Hematopoietic multipotent progenitor cell (in vitro differentiated cells): ENCODE measurements around the gene PPP3R1. TPM values are rescaled to one million over a fixed set of nuclear protein-coding genes. Genes with fewer than 3 reads are reported as not detected.

ENCODE experiments used
- DNase-seq, 3 donors: peaks; one replicate each; pipeline ENCODE4 v3.0.0-alpha.2; 2011 to 2015; ENCODE audit warnings: low read depth in 2 of 3, low spot score in 2 of 3
- total RNA-seq: library from RNA; depleted of rRNA; stranded (reverse); fragments of >200 nt; gene quantifications from one replicate; pipeline ENCODE4 v1.2.3, GENCODE V29; 2012

PPP3R1 gene
- total RNA-seq, 1 donor = 18.0 TPM

DNA sequence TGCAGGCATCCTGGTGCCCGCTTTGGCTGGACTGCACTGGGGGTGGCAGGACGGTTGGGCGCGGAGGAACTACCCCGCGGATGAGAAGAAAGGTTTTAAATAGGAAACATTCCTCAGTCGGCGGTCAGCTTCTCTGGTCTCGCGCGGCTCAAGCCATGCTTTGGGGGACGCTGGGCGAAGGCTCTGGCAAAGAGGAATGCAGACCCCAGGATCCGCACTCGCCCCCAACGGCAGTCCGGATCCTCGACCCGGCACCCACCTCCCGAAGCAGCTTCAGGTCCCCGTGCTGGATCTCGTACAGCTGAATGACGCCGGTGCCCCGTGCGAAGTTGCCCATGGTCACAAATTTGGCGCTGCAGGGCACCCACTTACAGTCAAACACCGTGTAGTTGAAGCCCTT, 95.3 kb downstream of the PPP3R1 start:
- no peak for DNase-seq

DNA sequence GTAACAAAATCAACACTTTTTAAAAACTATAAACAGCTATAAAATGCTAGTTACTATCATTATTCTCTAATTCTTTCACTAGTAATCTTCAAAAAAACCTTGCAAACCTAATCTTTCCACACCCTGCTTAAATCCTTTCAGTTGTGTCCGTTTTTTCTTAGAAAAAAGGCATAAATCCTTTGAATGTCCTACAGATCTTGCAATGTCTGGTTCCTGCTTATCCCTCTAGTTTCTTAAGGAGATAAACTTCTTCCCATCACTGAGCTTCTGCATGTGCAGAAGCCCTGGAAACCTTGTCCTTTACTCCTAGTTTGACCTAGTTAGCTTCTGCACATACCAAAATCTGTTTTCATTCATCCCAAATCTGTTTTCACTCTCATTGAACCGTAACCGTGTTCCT, 95.9 kb downstream of the PPP3R1 start:
- no peak for DNase-seq

DNA sequence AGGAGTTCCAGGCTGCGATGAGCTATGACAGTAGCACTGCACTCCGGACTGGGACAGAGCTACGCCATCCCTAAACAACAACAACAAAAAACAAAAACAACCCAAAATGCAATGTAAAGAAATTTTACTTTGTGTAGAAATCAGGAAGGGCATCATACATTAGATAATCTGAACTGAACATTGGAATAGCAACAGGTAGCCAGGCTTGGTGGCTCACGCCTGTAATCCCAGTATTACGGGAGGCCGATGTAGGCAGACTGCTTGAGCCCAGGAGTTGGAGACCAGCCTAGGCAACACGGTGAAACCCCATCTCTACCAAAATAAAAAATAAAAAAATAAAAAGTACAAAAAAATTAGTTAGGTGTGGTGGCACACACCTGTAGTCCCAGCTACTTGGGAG, 96.7 kb downstream of the PPP3R1 start:
- no peak for DNase-seq

- peak in 1 of 3 donors; percentile 26 for DNase-seq
Observed at GRCh38 chr2:68152681-68153347, 99.5 kb downstream of the PPP3R1 start.

GRCh38 chr2:68151037-68151436, 101.3 kb downstream of the PPP3R1 start:
- no peak for DNase-seq

DNA sequence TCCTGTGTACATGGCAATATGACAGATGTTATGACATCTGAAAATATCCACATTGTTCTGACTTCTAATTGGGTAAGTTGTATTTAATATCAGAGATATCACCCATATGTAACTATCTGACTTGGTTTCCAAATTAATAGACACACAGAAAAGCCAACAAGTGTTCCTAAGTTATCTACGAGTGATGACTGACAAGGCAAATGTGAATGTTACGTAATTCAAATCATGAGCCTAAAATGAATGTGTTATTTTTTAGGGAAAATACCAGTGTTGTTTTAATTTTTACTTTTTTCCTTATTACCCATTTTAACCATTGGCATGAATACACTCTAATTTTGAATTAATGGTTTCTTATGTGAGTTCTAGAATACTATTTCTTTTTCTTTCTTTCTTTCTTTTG, 110.5 kb downstream of the PPP3R1 start:
- DNase-seq = no peak

DNA sequence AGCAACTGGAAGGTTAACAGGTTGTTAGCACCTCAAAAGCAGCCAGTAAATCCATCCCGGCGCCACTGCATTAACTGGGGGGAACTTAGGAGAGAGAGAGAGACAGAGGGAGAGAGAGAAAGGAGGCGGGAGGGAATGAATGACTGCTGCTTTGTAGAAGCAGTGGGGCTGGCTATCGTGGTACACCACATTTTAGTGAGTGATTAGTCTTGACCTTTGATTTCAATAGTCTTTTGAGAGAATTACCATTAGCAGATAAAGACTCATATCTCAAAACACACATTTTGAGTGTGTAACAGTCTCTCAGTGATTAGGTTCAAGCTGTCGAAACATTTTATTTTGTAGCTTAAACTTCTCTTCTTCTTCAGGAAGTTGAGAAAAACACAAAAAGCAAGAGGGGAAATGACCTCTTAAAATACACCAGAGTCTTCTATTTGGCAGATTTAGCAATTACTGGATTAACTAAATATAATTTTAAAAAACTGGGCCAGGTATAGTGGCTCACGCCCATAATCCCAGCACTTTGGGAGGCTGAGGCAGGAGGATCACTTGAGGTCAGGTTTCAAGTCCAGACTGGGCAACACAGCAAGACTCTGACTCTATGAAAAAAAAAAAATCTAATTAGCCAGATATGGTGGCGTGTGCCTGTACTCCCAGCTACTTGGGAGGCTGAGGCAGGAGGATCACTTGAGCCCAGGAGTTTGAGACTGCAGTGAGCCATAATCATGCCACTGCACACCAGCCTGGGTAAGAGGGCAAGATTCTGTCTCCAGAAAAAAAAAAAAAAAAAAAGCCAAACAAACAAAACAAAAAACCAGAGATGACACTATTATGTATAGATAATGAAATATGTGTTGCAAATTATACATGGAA, 116.6 kb downstream of the PPP3R1 start:
- DNase-seq = peak in 2 of 3 donors; percentile 44 to 65

DNA sequence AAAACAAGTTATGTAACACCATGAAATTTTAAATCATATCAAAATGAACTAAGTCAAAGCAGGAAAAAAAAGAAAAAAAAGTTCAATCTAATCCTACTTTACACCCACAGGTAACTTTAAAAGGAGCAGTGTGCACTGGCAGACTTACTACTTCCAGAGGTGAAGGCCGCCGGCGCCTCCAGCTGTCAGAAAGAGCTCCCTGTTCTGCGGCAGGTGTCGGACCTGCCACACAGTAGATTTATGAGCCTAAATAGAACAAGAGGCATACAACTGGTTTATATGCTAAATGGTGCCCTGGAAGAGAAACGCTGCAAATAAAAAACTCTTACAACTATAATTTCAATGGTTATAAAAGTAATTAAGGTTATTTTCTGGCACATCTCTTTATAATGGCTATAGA, 117.8 kb downstream of the PPP3R1 start:
- DNase-seq = peak in 1 of 3 donors; percentile 11

- DNase-seq = no peak
Observed at GRCh38 chr2:68134120-68134519, 118.2 kb downstream of the PPP3R1 start.

Other genes with a start within 250 kb of the PPP3R1 start
- gene C1D, start 189.5 kb downstream of the PPP3R1 start, total RNA-seq = 4.8 TPM
- 4.0 TPM for gene PNO1, start 94.6 kb downstream of the PPP3R1 start, total RNA-seq
- 40.7 TPM for gene CNRIP1, start 67.4 kb upstream of the PPP3R1 start, total RNA-seq
- gene PLEK, start 112.8 kb upstream of the PPP3R1 start, total RNA-seq = 48.2 TPM
- gene FBXO48, start 214.8 kb upstream of the PPP3R1 start, total RNA-seq = 0.27 TPM
- 5.4 TPM for gene APLF, start 215.1 kb upstream of the PPP3R1 start, total RNA-seq